ENCODE results near the gene RXFP4. TPM values are rescaled to one million over a fixed set of nuclear protein-coding genes. Genes with fewer than 3 reads are reported as not detected.

The RXFP4 gene
- total RNA-seq, 6 donors from 2014 or later: not detected

DNA sequence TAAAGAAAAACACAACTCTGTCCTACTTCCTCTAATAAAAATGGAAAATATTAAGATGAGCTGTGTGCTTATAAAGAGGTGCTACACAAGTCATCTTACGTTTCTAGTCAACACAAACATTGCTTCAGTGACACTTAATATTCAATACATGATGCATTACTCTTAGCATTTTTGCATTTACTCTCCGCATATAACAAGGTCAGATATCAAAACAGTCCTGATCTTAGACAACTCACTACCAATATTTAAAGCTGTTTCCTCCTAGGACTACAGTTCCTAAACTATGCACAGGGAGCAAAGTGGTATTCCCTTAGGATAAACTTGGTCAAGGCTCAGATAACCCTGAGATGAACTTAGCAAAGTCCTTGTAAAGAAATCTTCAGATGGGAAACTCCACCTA lies 42.5 kb upstream of the RXFP4 start:
- TF ChIP-seq POLR2A (IDR thresholded peaks at IDR 0.05) (no peak), EP300 (IDR thresholded peaks at IDR 0.05) (no peak), POLR2AphosphoS5 (IDR thresholded peaks at IDR 0.05) (no peak), CTCF (IDR thresholded peaks at IDR 0.05) (no peak)
- ATAC-seq (ENCODE audit: low FRiP score in 2 of 2) (no peak), DNase-seq (no peak)
- WGBS, 2 donors: 65% methylated on average over 2 of the region's 2 CpGs
- H3K27ac ChIP-seq: no peak overlapping the region
- peaks cover 35 to 79% (median 67%) of the 10 kb centered on the region in 4 donors for H3K36me3 ChIP-seq
- H3K27me3 ChIP-seq: no peaks in the 10 kb centered on the region
- H3K4me1 ChIP-seq: peaks cover 2 to 4% (median 4%) of the 10 kb centered on the region in 4 donors
- H3K9me3 ChIP-seq: no peaks in the 10 kb centered on the region
- no peak overlapping the region for H3K4me3 ChIP-seq

- DNase-seq (no peak), ATAC-seq (ENCODE audit: low FRiP score in 2 of 2) (no peak)
- Histone ChIP-seq H3K9me3 (no peaks in the 10 kb centered on the region), H3K36me3 (peaks cover 43 to 87% (median 75%) of the 10 kb centered on the region in 4 donors), H3K27ac (no peak overlapping the region), H3K4me1 (no peaks in the 10 kb centered on the region), H3K4me3 (no peak overlapping the region), H3K27me3 (no peaks in the 10 kb centered on the region)
- TF ChIP-seq POLR2AphosphoS5 (IDR thresholded peaks at IDR 0.05) (no peak), POLR2A (IDR thresholded peaks at IDR 0.05) (no peak), EP300 (IDR thresholded peaks at IDR 0.05) (no peak), CTCF (IDR thresholded peaks at IDR 0.05) (no peak)
- 97 to 98% methylated on average over 2 of the region's 2 CpGs for WGBS, 2 donors
Observed at GRCh38 chr1:155899683-155900082, 41.8 kb upstream of the RXFP4 start.

DNA sequence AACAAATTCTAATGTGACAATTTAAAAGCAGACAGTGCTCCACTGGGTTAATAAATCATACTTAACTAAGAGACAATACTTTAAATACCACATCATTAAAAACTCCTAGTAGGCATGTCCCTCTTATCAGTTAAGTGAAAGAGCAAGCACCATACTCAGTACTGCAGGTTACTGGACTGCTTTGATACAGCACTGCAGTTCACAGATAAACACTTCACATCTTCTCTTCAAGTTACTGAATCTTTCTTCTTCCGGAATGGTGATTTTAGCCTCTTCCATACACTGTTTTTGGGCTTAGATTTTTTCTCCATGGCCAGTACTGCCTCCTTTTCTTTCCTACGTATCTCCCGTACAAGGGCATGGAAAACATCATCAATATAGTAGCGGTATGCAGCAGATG lies 41.3 kb upstream of the RXFP4 start:
- H3K36me3 ChIP-seq: peaks cover 48 to 92% (median 80%) of the 10 kb centered on the region in 4 donors
- H3K4me3 ChIP-seq: no peak overlapping the region
- no peaks in the 10 kb centered on the region for H3K4me1 ChIP-seq
- DNase-seq: no peak
- no peak overlapping the region for H3K27ac ChIP-seq
- no peak for TF ChIP-seq POLR2AphosphoS5 (IDR thresholded peaks at IDR 0.05)
- no peak for TF ChIP-seq EP300 (IDR thresholded peaks at IDR 0.05)
- no peak for TF ChIP-seq POLR2A (IDR thresholded peaks at IDR 0.05)
- TF ChIP-seq CTCF (IDR thresholded peaks at IDR 0.05): no peak
- no peaks in the 10 kb centered on the region for H3K9me3 ChIP-seq
- H3K27me3 ChIP-seq: no peaks in the 10 kb centered on the region
- 87 to 88% methylated on average over 4 of the region's 4 CpGs for WGBS, 2 donors
- ATAC-seq (ENCODE audit: low FRiP score in 2 of 2): no peak

GRCh38 chr1:155904261-155904660 lies 37.2 kb upstream of the RXFP4 start:
- DNase-seq: no peak
- no peak overlapping the region for H3K27ac ChIP-seq
- no peak for TF ChIP-seq POLR2AphosphoS5 (IDR thresholded peaks at IDR 0.05)
- TF ChIP-seq POLR2A (IDR thresholded peaks at IDR 0.05): no peak
- TF ChIP-seq EP300 (IDR thresholded peaks at IDR 0.05): no peak
- no peak for TF ChIP-seq CTCF (IDR thresholded peaks at IDR 0.05)
- peaks cover 70 to 100% (median 89%) of the 10 kb centered on the region in 4 donors for H3K36me3 ChIP-seq
- H3K4me3 ChIP-seq: no peak overlapping the region
- no peak for ATAC-seq (ENCODE audit: low FRiP score in 2 of 2)
- no peaks in the 10 kb centered on the region for H3K9me3 ChIP-seq
- H3K4me1 ChIP-seq: peaks cover 0 to under 1% (median 0%) of the 10 kb centered on the region in 4 donors
- 95 to 96% methylated on average over 12 of the region's 12 CpGs for WGBS, 2 donors
- no peaks in the 10 kb centered on the region for H3K27me3 ChIP-seq

DNA sequence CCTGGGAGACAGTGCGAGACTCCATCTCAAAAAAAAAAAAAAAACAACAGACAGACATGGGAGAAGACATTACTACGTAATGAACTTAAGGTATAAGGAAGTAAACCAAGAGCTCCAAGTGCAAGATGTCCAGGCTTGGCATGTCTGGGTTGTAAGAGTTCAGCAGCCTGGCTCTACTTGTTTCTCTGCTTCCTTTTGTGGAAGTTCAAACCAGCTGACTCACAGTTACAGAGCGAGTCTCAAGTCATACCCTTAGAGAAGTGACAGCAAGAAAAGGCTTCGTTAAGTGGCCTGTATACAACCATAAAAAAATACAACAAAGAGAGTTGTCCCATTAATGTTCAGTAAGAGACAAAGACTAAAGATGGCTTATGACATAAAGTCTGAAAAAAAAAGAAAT lies 31.5 kb upstream of the RXFP4 start:
- Histone ChIP-seq H3K4me1 (peaks cover 13 to 25% (median 20%) of the 10 kb centered on the region in 4 donors), H3K27me3 (no peaks in the 10 kb centered on the region), H3K27ac (peak overlapping the region; percentile 90 to 97 (median 94)), H3K36me3 (peaks cover 41 to 79% (median 52%) of the 10 kb centered on the region in 4 donors), H3K9me3 (no peaks in the 10 kb centered on the region), H3K4me3 (peak overlapping the region; percentile 66 to 84 (median 82))
- DNase-seq (peak in 1 of 2 donors; percentile 76), ATAC-seq (ENCODE audit: low FRiP score in 2 of 2) (peak; percentile 69 to 72)
- no peak for TF ChIP-seq EP300 (IDR thresholded peaks at IDR 0.05)
- peak in 1 of 4 donors; percentile 40 for TF ChIP-seq POLR2A (IDR thresholded peaks at IDR 0.05)
- TF ChIP-seq POLR2AphosphoS5 (IDR thresholded peaks at IDR 0.05): peak; percentile 29 to 36
- no peak for TF ChIP-seq CTCF (IDR thresholded peaks at IDR 0.05)
- WGBS, 2 donors: 39 to 58% methylated on average over 4 of the region's 4 CpGs

Data from upper lobe of left lung (tissue), 6 donors.